HG03039 (cell line): ENCODE data around the gene CENPO.

ENCODE experiments used
- ATAC-seq: cut with Tn5 transposase; IDR thresholded peaks from one replicate; pipeline ENCODE4 v1.9.1; 2021; ENCODE audit warnings: mild to moderate bottlenecking, moderate library complexity; ENCODE audit not compliant: unreplicated experiment

Gene CENPO

GRCh38 chr2:24857746-24858145, 64.5 kb downstream of the CENPO start:
- no peak for ATAC-seq

GRCh38 chr2:24858996-24859395, 65.8 kb downstream of the CENPO start:
- no peak for ATAC-seq

- no peak for ATAC-seq
These were observed 66.9 kb downstream of the CENPO start for GRCh38 chr2:24859968-24860600.

GRCh38 chr2:24860631-24861030, 67.4 kb downstream of the CENPO start:
- ATAC-seq = no peak

GRCh38 chr2:24861500-24861899, 68.3 kb downstream of the CENPO start:
- ATAC-seq = no peak

- ATAC-seq = no peak
These were observed 70.4 kb downstream of the CENPO start for GRCh38 chr2:24863641-24864040.

- no peak for ATAC-seq
These were observed 73.7 kb downstream of the CENPO start for GRCh38 chr2:24866946-24867345.

- no peak for ATAC-seq
These were observed 77.2 kb downstream of the CENPO start for GRCh38 chr2:24870440-24870839.

GRCh38 chr2:24870891-24871705, 77.9 kb downstream of the CENPO start:
- no peak for ATAC-seq

GRCh38 chr2:24871852-24872333, 78.7 kb downstream of the CENPO start:
- no peak for ATAC-seq
